Mesenchymal stem cell (in vitro differentiated cells and primary cell): ENCODE measurements around the gene DMBT1.
A peak's percentile ranks its signal among the peaks of the same experiment; 100 is the strongest.

Experiments used
- DNase-seq: peaks from one replicate; pipeline ENCODE4 v3.0.0-alpha.2; 2013
- H2AFZ ChIP-seq: one replicate; pipeline ENCODE4 v1.6.1; 2013; ENCODE audit warnings: low read depth, mild to moderate bottlenecking, control low read depth, inconsistent platforms, low read length, moderate library complexity
- H2AK5ac ChIP-seq: 2 replicates; pipeline ENCODE4 v1.6.1; 2013; ENCODE audit warnings: low read length, moderate library complexity, mild to moderate bottlenecking, inconsistent platforms; ENCODE audit not compliant: severe bottlenecking
- H2BK120ac ChIP-seq: one replicate; pipeline ENCODE4 v1.6.1; 2013; ENCODE audit warnings: low read depth, mild to moderate bottlenecking, inconsistent platforms, low read length, moderate library complexity
- H2BK12ac ChIP-seq, 2 experiments: one replicate each; pipeline ENCODE4 v1.6.1; 2013; ENCODE audit warnings: inconsistent platforms in 2 of 2, low read length in 2 of 2, mild to moderate bottlenecking in 2 of 2, moderate library complexity in 2 of 2, control low read depth in 1 of 2
- H2BK15ac ChIP-seq: one replicate; pipeline ENCODE4 v1.6.1; 2013; ENCODE audit warnings: mild to moderate bottlenecking, low read depth, inconsistent platforms; ENCODE audit not compliant: poor library complexity, severe bottlenecking
- H2BK5ac ChIP-seq: 2 replicates; pipeline ENCODE4 v1.6.1; 2013; ENCODE audit warnings: low read depth, mild to moderate bottlenecking, low read length, control low read depth, inconsistent platforms; ENCODE audit not compliant: poor library complexity, severe bottlenecking
- H3K14ac ChIP-seq, 2 experiments: one replicate each; pipeline ENCODE4 v1.6.1; 2013; ENCODE audit warnings: inconsistent platforms in 2 of 2, low read length in 2 of 2, control low read depth in 1 of 2, mild to moderate bottlenecking in 1 of 2, moderate library complexity in 1 of 2
- H3K18ac ChIP-seq, 2 experiments: one replicate each; pipeline ENCODE4 v1.6.1; 2013; ENCODE audit warnings: inconsistent platforms in 2 of 2, low read length in 2 of 2, control low read depth in 1 of 2, low read depth in 1 of 2, mild to moderate bottlenecking in 1 of 2
- H3K23ac ChIP-seq, 2 experiments: one replicate each; pipeline ENCODE4 v1.6.1; 2013; ENCODE audit warnings: inconsistent platforms in 2 of 2, low read length in 2 of 2, mild to moderate bottlenecking in 2 of 2, moderate library complexity in 2 of 2, control low read depth in 1 of 2
- H3K27ac ChIP-seq: 2 replicates; pipeline ENCODE4 v1.5.1; 2013; ENCODE audit warnings: mild to moderate bottlenecking, moderate library complexity, low read length, control low read depth, inconsistent platforms; ENCODE audit not compliant: poor library complexity, severe bottlenecking
- H3K27me3 ChIP-seq, 2 experiments: 2 replicates each; pipeline versions ENCODE4 v1.6.1 to v1.7.0; 2013; ENCODE audit warnings: low read length in 2 of 2, mild to moderate bottlenecking in 2 of 2, moderate library complexity in 2 of 2, control low read depth in 1 of 2, inconsistent platforms in 1 of 2; ENCODE audit not compliant: control insufficient read depth in 1 of 2, insufficient read depth in 1 of 2
- H3K36me3 ChIP-seq, 2 experiments: 2 replicates each; pipeline versions ENCODE4 v1.6.1 to v1.7.0; 2013; ENCODE audit warnings: low read length in 2 of 2, control low read depth in 1 of 2, inconsistent platforms in 1 of 2, low read depth in 1 of 2, mild to moderate bottlenecking in 1 of 2; ENCODE audit not compliant: insufficient read depth in 2 of 2, control insufficient read depth in 1 of 2
- H3K4ac ChIP-seq, 2 experiments: one replicate each; pipeline ENCODE4 v1.6.1; 2013; ENCODE audit warnings: inconsistent platforms in 2 of 2, low read length in 2 of 2, mild to moderate bottlenecking in 2 of 2, moderate library complexity in 2 of 2, control low read depth in 1 of 2, low read depth in 1 of 2
- H3K4me1 ChIP-seq: 2 replicates; pipeline ENCODE4 v1.6.1; 2013; ENCODE audit warnings: low read depth, low read length, control low read depth; ENCODE audit not compliant: control insufficient read depth, insufficient read depth
- H3K4me2 ChIP-seq: 2 replicates; pipeline ENCODE4 v1.6.1; 2013; ENCODE audit warnings: low read length, mild to moderate bottlenecking, inconsistent platforms; ENCODE audit not compliant: poor library complexity, severe bottlenecking
- H3K4me3 ChIP-seq, 2 experiments: 2 replicates each; pipeline versions ENCODE4 v1.5.1 to v1.7.0; 2013; ENCODE audit warnings: low read length in 2 of 2, mild to moderate bottlenecking in 2 of 2, control low read depth in 1 of 2, low read depth in 1 of 2; ENCODE audit not compliant: insufficient read depth in 1 of 2
- H3K79me1 ChIP-seq: replicated peaks from 2 replicates; pipeline ENCODE4 v1.6.1; 2013; ENCODE audit warnings: mild to moderate bottlenecking, control low read depth, low read length, inconsistent platforms; ENCODE audit not compliant: poor library complexity, severe bottlenecking
- H3K9ac ChIP-seq: 2 replicates; pipeline ENCODE4 v1.7.0; 2013; ENCODE audit warnings: mild to moderate bottlenecking, low read length, moderate library complexity
- H3K9me3 ChIP-seq: 2 replicates; pipeline ENCODE4 v1.7.0; 2013; ENCODE audit warnings: mild to moderate bottlenecking, low read length; ENCODE audit not compliant: control insufficient read depth
- H4K8ac ChIP-seq: one replicate; pipeline ENCODE4 v1.6.1; 2013; ENCODE audit warnings: inconsistent platforms, mild to moderate bottlenecking, low read length, moderate library complexity
- H4K91ac ChIP-seq: one replicate; pipeline ENCODE4 v1.6.1; 2013; ENCODE audit warnings: mild to moderate bottlenecking, low read length, inconsistent platforms
- WGBS: methylation state at CpG from one replicate; pipeline ENCODE4 v1.1.7; 2013; ENCODE audit warnings: mixed read lengths; 5-methylcytosine and 5-hydroxymethylcytosine counted together

Gene DMBT1

DNA sequence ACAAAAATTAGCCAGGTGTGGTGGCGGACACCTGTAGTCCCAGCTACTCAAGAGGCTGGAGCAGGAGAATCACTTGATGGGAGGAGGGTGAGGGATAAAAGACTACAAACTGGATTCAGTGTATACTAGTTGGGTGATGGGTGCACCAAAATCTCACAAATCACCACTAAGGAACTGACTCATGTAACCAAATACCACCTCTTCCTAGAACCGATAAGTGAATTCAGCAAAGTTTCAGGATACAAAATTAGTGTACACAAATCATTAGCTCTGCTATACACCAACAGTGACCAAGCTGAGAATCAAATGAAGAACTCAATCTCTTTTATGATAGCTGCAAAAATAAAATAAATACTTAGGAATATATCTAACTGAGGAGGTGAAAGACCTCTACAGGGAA lies 23.0 kb upstream of the DMBT1 start:
- Histone ChIP-seq H3K79me1 (no peaks in the 10 kb centered on the region), H4K91ac (no peak overlapping the region), H3K4me3 (no peak overlapping the region), H2BK120ac (no peak overlapping the region), H3K4ac (no peak overlapping the region), H2BK5ac (no peak overlapping the region), H3K36me3 (no peaks in the 10 kb centered on the region), H2AFZ (no peak overlapping the region), H3K18ac (no peak overlapping the region), H3K14ac (no peak overlapping the region), H3K4me2 (no peak overlapping the region), H2BK15ac (no peak overlapping the region), H3K9ac (no peak overlapping the region), H2BK12ac (no peak overlapping the region), H3K9me3 (no peaks in the 10 kb centered on the region), H3K27ac (no peak overlapping the region), H3K23ac (no peak overlapping the region), H3K27me3 (peaks cover 0 to 15% of the 10 kb centered on the region in 2 experiments), H2AK5ac (no peak overlapping the region), H4K8ac (no peak overlapping the region), H3K4me1 (no peaks in the 10 kb centered on the region)
- DNase-seq = no peak
- 81% methylated on average over 1 of the region's 2 CpGs for WGBS

DNA sequence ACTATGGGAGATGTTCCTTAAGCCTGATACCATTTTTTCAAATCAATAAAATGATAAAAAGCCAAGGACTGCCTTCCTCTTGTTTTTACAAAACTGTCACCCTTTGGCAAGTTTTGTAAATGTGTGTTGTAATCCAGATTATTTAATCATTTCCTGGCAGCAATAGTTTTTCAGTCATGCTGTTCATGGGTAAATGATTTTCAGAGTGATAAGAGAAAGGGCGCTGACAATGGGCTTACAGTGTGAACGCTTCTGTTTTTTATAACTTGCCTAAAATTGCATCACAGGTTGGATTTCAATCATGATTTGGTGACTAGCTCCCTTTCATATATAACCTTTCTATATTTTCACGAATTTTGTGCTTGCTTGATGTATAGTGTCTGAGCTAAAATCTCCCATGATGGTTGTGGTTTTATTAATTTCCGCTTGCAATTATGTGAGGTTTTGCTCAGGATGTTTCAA lies 19.0 kb upstream of the DMBT1 start:
- Histone ChIP-seq H3K4me3 (no peak overlapping the region), H3K14ac (no peak overlapping the region), H3K27ac (no peak overlapping the region), H2AK5ac (no peak overlapping the region), H3K36me3 (no peaks in the 10 kb centered on the region), H2BK15ac (no peak overlapping the region), H2BK120ac (no peak overlapping the region), H3K4me1 (no peaks in the 10 kb centered on the region), H4K8ac (no peak overlapping the region), H2AFZ (no peak overlapping the region), H4K91ac (no peak overlapping the region), H3K18ac (no peak overlapping the region), H3K4ac (no peak overlapping the region), H3K79me1 (no peaks in the 10 kb centered on the region), H2BK12ac (no peak overlapping the region), H3K9me3 (no peaks in the 10 kb centered on the region), H3K23ac (no peak overlapping the region), H3K27me3 (peaks cover 0 to 25% of the 10 kb centered on the region in 2 experiments), H2BK5ac (no peak overlapping the region), H3K4me2 (no peak overlapping the region), H3K9ac (peak overlapping the region; percentile 19)
- no peak for DNase-seq
- WGBS = 42% methylated on average over 2 of the region's 4 CpGs

DNA sequence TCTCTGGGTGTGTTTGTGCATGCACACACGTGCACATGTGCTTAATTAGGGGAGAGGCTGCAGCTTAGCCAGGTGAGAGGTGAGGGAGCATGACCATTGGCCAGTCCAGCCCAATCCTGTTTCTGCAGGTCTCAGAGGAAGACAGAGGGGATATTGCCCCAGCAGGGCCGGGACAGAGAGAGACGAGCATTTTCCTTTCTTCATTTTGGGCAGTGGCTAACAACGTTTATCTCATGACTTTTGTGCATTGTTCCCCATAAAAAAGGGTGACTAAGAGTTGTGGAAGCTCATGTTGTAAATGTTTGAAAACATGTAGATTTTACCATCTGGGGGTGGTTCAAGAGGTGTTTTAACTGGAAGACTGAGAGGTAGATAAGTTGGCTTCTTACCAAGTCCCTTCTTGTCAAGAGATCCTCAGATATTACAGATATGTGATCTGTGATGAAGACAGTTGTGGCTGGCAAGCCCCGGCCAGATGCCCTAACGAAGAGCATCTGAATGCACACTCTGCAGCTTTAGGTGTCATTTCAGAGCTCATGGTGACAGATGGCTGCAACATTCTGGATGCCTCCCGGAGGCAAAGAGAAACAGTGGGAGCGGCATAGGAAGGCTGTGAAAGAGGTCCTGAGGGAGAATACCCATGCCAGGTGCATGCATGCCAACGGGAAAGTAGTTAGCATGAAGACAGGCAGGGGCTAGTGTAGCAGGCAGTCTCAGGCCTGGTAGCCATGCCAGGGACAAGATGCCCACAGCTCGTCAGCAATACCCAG lies 16.7 kb upstream of the DMBT1 start:
- WGBS = 72% methylated on average over 10 of the region's 10 CpGs

DNA sequence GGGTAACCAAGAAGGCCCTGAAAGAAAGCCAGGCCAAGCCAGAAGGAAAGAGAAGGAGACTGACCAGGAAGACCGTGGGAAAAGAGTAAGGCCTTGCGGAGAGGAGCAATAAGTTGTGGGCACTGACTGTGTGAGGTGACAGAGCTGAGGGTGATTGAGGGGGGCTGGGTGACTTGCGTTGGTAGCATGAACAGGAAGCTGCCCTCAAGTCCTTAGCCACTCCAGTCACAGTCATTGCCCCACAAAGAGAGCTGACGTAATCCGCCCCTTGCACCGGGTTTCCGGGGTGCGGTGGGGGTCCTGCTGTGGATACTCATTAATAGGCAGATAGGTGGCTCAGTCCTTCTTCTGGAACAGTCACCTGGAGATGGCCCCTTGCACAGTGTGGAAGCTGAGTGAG lies 16.1 kb upstream of the DMBT1 start:
- H2BK15ac ChIP-seq = no peak overlapping the region
- no peaks in the 10 kb centered on the region for H3K4me1 ChIP-seq
- H4K8ac ChIP-seq = no peak overlapping the region
- no peak overlapping the region for H3K9ac ChIP-seq
- H3K23ac ChIP-seq = no peak overlapping the region
- no peak for DNase-seq
- H2BK120ac ChIP-seq = no peak overlapping the region
- no peaks in the 10 kb centered on the region for H3K36me3 ChIP-seq
- H3K4ac ChIP-seq = no peak overlapping the region
- no peak overlapping the region for H3K4me3 ChIP-seq
- H3K27ac ChIP-seq = no peak overlapping the region
- H3K4me2 ChIP-seq = no peak overlapping the region
- no peak overlapping the region for H2AK5ac ChIP-seq
- H2BK12ac ChIP-seq = no peak overlapping the region
- no peak overlapping the region for H2AFZ ChIP-seq
- no peak overlapping the region for H2BK5ac ChIP-seq
- H3K18ac ChIP-seq = no peak overlapping the region
- H3K79me1 ChIP-seq = no peaks in the 10 kb centered on the region
- H3K9me3 ChIP-seq = no peaks in the 10 kb centered on the region
- no peak overlapping the region for H4K91ac ChIP-seq
- H3K27me3 ChIP-seq = peaks cover 0 to 18% of the 10 kb centered on the region in 2 experiments
- 91% methylated on average over 7 of the region's 8 CpGs for WGBS
- H3K14ac ChIP-seq = no peak overlapping the region

More for the DNA sequence above, 16.7 kb upstream of the DMBT1 start:
- Histone ChIP-seq H3K4ac (no peak overlapping the region), H3K4me1 (no peaks in the 10 kb centered on the region), H3K4me3 (no peak overlapping the region), H2BK15ac (no peak overlapping the region), H3K18ac (no peak overlapping the region), H2AK5ac (no peak overlapping the region), H2BK5ac (no peak overlapping the region), H3K23ac (no peak overlapping the region), H3K27me3 (peaks cover 0 to 20% of the 10 kb centered on the region in 2 experiments), H3K36me3 (no peaks in the 10 kb centered on the region), H3K9me3 (no peaks in the 10 kb centered on the region), H2BK120ac (no peak overlapping the region), H3K79me1 (no peaks in the 10 kb centered on the region), H4K91ac (no peak overlapping the region), H3K9ac (no peak overlapping the region), H3K14ac (no peak overlapping the region), H3K27ac (no peak overlapping the region), H2AFZ (no peak overlapping the region), H3K4me2 (no peak overlapping the region), H4K8ac (no peak overlapping the region), H2BK12ac (no peak overlapping the region)
- no peak for DNase-seq
